ENCODE measurements around the gene SHC2.

SHC2 gene

GRCh38 chr19:449916-450315, 10.9 kb downstream of the SHC2 start:
- TF ChIP-seq POLR2A (IDR thresholded peaks at IDR 0.05; ENCODE audit: low read depth, low read length) (no peak), TAF1 (IDR thresholded peaks at IDR 0.05; ENCODE audit: borderline replicate concordance, low read depth, low read length) (no peak), POLR2AphosphoS5 (IDR thresholded peaks at IDR 0.05; ENCODE audit: low read depth, low read length) (no peak)
- FAIRE-seq (no peak), DNase-seq (ENCODE audit: insufficient read length) (no peak)

DNA sequence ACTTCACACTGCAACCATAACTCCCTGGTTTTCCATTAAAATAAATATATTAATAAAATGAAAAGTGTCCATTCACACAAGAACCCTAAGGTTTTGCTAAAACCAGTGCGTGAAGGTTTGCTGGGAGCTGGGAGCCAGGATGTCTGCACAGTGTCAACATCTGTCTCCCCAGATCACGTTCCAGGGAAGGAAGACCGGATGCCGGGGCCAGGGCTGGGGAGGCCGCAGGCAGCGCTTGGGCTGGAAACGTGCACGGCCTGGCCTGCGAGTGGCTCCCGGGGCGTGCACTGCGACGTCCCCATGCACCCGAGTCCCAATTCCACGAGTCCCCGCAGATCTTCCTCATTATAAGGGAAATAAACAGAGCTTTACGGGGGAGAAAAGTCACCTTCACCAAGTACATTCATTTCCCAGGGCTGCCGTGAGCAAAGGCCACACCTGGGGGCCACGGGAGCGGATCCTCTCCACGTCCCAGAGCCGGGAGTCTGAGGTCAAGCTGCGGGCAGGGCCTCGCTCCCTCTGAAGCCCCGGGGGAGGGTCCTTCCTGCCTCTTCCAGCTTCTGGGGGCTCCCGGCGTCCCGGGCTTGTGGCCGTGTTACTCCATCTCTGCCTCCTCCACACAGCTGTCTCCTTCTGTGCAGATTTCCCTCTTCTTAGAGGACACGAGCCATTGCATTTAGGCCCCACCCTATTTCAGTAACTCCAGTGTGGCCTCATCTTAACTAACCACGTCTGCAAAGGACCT, 12.8 kb downstream of the SHC2 start:
- no peak for DNase-seq (ENCODE audit: insufficient read length)
- no peak for FAIRE-seq
- TF ChIP-seq POLR2A (IDR thresholded peaks at IDR 0.05; ENCODE audit: low read depth, low read length) (no peak), POLR2AphosphoS5 (IDR thresholded peaks at IDR 0.05; ENCODE audit: low read depth, low read length) (no peak), TAF1 (IDR thresholded peaks at IDR 0.05; ENCODE audit: borderline replicate concordance, low read depth, low read length) (no peak)

GRCh38 chr19:447064-447426, 13.8 kb downstream of the SHC2 start:
- FAIRE-seq (no peak), DNase-seq (ENCODE audit: insufficient read length) (no peak)

GRCh38 chr19:444677-445210, 16.1 kb downstream of the SHC2 start:
- FAIRE-seq (no peak), DNase-seq (ENCODE audit: insufficient read length) (no peak)
- no peak for TF ChIP-seq POLR2AphosphoS5 (IDR thresholded peaks at IDR 0.05; ENCODE audit: low read depth, low read length)
- no peak for TF ChIP-seq POLR2A (IDR thresholded peaks at IDR 0.05; ENCODE audit: low read depth, low read length)
- no peak for TF ChIP-seq TAF1 (IDR thresholded peaks at IDR 0.05; ENCODE audit: borderline replicate concordance, low read depth, low read length)

More at GRCh38 chr19:447064-447426, 13.8 kb downstream of the SHC2 start:
- TF ChIP-seq POLR2A (IDR thresholded peaks at IDR 0.05; ENCODE audit: low read depth, low read length) (no peak), TAF1 (IDR thresholded peaks at IDR 0.05; ENCODE audit: borderline replicate concordance, low read depth, low read length) (no peak), POLR2AphosphoS5 (IDR thresholded peaks at IDR 0.05; ENCODE audit: low read depth, low read length) (no peak)

DNA sequence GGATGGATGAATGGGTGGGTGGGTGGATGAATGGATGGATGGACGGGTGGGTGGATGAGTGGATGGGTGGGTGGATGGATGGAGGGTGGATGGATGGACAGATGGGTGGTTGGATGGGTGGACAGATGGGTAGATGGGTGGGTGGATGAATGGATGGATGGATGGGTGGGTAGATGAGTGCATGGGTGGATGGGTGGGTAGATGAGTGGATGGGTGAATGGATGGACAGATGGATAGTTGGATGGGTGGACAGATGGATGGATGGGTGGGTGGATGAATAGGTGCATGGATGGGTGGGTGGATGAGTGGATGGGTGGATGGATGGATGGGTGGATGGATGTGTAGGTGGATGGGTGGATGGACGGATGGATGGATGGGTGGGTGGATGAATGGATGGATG, 17.8 kb downstream of the SHC2 start:
- TF ChIP-seq TAF1 (IDR thresholded peaks at IDR 0.05; ENCODE audit: borderline replicate concordance, low read depth, low read length) (no peak), POLR2AphosphoS5 (IDR thresholded peaks at IDR 0.05; ENCODE audit: low read depth, low read length) (no peak), POLR2A (IDR thresholded peaks at IDR 0.05; ENCODE audit: low read depth, low read length) (no peak)
- FAIRE-seq (no peak), DNase-seq (ENCODE audit: insufficient read length) (no peak)

GRCh38 chr19:442085-442484, 18.7 kb downstream of the SHC2 start:
- DNase-seq (ENCODE audit: insufficient read length) (no peak), FAIRE-seq (no peak)
- TF ChIP-seq TAF1 (IDR thresholded peaks at IDR 0.05; ENCODE audit: borderline replicate concordance, low read depth, low read length), result no peak
- TF ChIP-seq POLR2AphosphoS5 (IDR thresholded peaks at IDR 0.05; ENCODE audit: low read depth, low read length), result no peak
- no peak for TF ChIP-seq POLR2A (IDR thresholded peaks at IDR 0.05; ENCODE audit: low read depth, low read length)

- FAIRE-seq, result no peak
These were observed 19.5 kb downstream of the SHC2 start for GRCh38 chr19:441213-441836.

GRCh38 chr19:440391-441212, 20.2 kb downstream of the SHC2 start:
- TF ChIP-seq POLR2A (IDR thresholded peaks at IDR 0.05; ENCODE audit: low read depth, low read length), result no peak
- no peak for TF ChIP-seq POLR2AphosphoS5 (IDR thresholded peaks at IDR 0.05; ENCODE audit: low read depth, low read length)
- TF ChIP-seq TAF1 (IDR thresholded peaks at IDR 0.05; ENCODE audit: borderline replicate concordance, low read depth, low read length), result no peak
- no peak for FAIRE-seq
- no peak for DNase-seq (ENCODE audit: insufficient read length)

More at GRCh38 chr19:441213-441836, 19.5 kb downstream of the SHC2 start:
- no peak for DNase-seq (ENCODE audit: insufficient read length)
- TF ChIP-seq POLR2A (IDR thresholded peaks at IDR 0.05; ENCODE audit: low read depth, low read length) (no peak), POLR2AphosphoS5 (IDR thresholded peaks at IDR 0.05; ENCODE audit: low read depth, low read length) (no peak), TAF1 (IDR thresholded peaks at IDR 0.05; ENCODE audit: borderline replicate concordance, low read depth, low read length) (no peak)

DNA sequence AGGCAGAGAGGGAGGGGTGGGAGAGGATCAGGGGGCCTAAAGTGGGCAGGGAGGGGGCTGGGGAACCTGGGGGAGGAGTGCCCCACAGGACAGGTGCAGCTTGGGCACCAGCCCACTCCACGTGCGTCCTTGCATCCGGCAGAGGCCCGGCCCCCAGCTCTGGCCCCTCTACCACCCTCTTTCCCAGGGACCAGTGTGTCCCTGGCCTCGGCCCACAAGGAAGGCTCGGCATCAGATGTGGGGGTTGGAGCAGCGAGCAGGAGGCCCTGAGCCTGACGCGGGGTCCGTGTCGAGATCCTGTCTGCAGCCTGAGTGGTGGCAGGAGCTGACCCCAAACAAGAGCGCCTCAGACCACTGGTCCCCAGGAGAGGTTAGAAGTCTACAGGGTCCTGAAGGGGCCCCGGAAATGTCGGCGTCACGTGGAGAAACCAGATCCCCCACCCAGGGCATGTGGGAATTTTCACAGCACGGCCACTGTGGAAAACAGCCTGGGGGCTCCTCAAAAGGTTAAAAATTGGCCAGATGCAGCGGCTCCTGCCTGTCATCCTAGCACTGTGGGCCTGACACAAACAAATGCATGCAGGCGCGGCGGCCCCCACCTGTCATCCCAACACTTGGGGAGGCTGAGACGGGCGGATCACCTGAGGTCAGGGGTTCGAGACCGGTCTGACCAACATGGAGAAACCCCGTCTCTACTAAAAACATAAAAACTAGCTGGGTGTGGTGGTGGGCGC, 21.5 kb downstream of the SHC2 start:
- TF ChIP-seq POLR2AphosphoS5 (IDR thresholded peaks at IDR 0.05; ENCODE audit: low read depth, low read length) (no peak), TAF1 (IDR thresholded peaks at IDR 0.05; ENCODE audit: borderline replicate concordance, low read depth, low read length) (no peak), POLR2A (IDR thresholded peaks at IDR 0.05; ENCODE audit: low read depth, low read length) (no peak)
- DNase-seq (ENCODE audit: insufficient read length), result no peak
- FAIRE-seq, result no peak

DNA sequence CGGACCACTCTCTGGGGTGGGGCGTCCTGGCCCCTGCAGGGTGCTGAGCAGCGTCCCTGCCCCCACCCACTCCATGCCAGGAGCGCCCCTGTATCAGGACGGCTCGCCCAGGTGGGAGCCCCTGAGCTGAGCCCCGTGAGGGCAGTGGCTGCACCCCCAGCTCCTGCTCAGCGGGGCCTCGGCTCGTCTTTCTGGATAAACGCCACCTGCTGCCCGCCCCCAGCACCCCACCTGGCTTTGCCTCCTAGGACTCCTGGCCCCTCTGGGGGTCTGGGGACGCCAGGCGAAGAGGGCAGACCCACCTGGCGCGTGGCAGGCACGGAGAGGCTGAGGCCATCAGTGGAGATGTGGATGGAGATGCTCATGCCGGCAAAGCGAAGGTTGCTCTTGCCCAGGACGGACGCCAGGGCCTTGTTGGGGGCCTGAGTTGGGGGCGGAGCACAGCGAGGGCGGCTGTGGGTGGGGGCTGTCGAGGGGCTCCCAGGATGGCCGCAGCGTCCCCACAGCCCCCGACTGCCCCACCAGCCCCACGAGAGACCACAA, 22.3 kb downstream of the SHC2 start:
- DNase-seq (ENCODE audit: insufficient read length) (no peak), FAIRE-seq (no peak)
- no peak for TF ChIP-seq TAF1 (IDR thresholded peaks at IDR 0.05; ENCODE audit: borderline replicate concordance, low read depth, low read length)
- TF ChIP-seq POLR2AphosphoS5 (IDR thresholded peaks at IDR 0.05; ENCODE audit: low read depth, low read length), result no peak
- TF ChIP-seq POLR2A (IDR thresholded peaks at IDR 0.05; ENCODE audit: low read depth, low read length), result no peak

Measured in GM12892 (cell line).